Measurements from ENCODE around the gene NAT10.

NAT10 gene

GRCh38 chr11:34188181-34188580 is 82.8 kb downstream of the NAT10 start:
- DNase-seq (ENCODE audit: low read depth) = no peak

GRCh38 chr11:34189191-34189590 is 83.8 kb downstream of the NAT10 start:
- no peak for DNase-seq (ENCODE audit: low read depth)

GRCh38 chr11:34190192-34191139 is 85.0 kb downstream of the NAT10 start:
- no peak for DNase-seq (ENCODE audit: low read depth)

- no peak for DNase-seq (ENCODE audit: low read depth)
Observed at GRCh38 chr11:34191578-34191977, 86.1 kb downstream of the NAT10 start.

- DNase-seq (ENCODE audit: low read depth) = no peak
Observed at GRCh38 chr11:34192481-34193401, 87.3 kb downstream of the NAT10 start.

GRCh38 chr11:34194576-34195335 is 89.3 kb downstream of the NAT10 start:
- no peak for DNase-seq (ENCODE audit: low read depth)

Data from T follicular helper cell (primary cell).